ENCODE measurements around the gene LYZL1. TPM values are rescaled to one million over a fixed set of nuclear protein-coding genes. Genes with fewer than 3 reads are reported as not detected.
"Not testable (repeated sequence)": the region's sequence is repeated elsewhere in the genome, so short reads cannot be mapped to it uniquely, and the experiment has no call there.

LYZL1 gene
- total RNA-seq, 2 donors from 2014 or later: not detected

GRCh38 chr10:29309465-29309864 is 20.6 kb downstream of the LYZL1 start:
- H3K36me3 ChIP-seq: no peaks in the 10 kb centered on the region
- intact Hi-C loops (cut with DNase I): loop anchor here (10.0 kb wide), 1 partner anchor 645 kb away; no protein-coding TSS in a partner anchor
- TF ChIP-seq CTCF (IDR thresholded peaks at IDR 0.05): no peak
- no peak overlapping the region for H3K9ac ChIP-seq (ENCODE audit: low read depth in 2 of 2, low read length in 2 of 2)
- no peaks in the 10 kb centered on the region for H3K4me1 ChIP-seq
- no peak overlapping the region for H3K27ac ChIP-seq
- no peaks in the 10 kb centered on the region for H3K9me3 ChIP-seq
- no peaks in the 10 kb centered on the region for H3K27me3 ChIP-seq
- no peak for DNase-seq
- H3K4me3 ChIP-seq: no peak overlapping the region

GRCh38 chr10:29310463-29310862 is 21.6 kb downstream of the LYZL1 start:
- DNase-seq; H3K27ac ChIP-seq; intact Hi-C loops (cut with DNase I); H3K27me3 ChIP-seq; H3K9me3 ChIP-seq; H3K9ac ChIP-seq (ENCODE audit: low read depth in 2 of 2, low read length in 2 of 2); H3K36me3 ChIP-seq; H3K4me1 ChIP-seq; H3K4me3 ChIP-seq: not testable (repeated sequence)

- Histone ChIP-seq H3K27ac (no peak overlapping the region), H3K36me3 (no peaks in the 10 kb centered on the region), H3K4me3 (no peak overlapping the region), H3K9ac (ENCODE audit: low read depth in 2 of 2, low read length in 2 of 2) (no peak overlapping the region), H3K4me1 (no peaks in the 10 kb centered on the region), H3K9me3 (no peaks in the 10 kb centered on the region), H3K27me3 (no peaks in the 10 kb centered on the region)
- intact Hi-C loops (cut with DNase I): no loop called here
- no peak for TF ChIP-seq CTCF (IDR thresholded peaks at IDR 0.05)
- no peak for DNase-seq
Measured at GRCh38 chr10:29313071-29313470, 24.2 kb downstream of the LYZL1 start.

- H3K9ac ChIP-seq (ENCODE audit: low read depth in 2 of 2, low read length in 2 of 2): no peak overlapping the region
- no peak for TF ChIP-seq CTCF (IDR thresholded peaks at IDR 0.05)
Measured at GRCh38 chr10:29314726-29315125, 25.9 kb downstream of the LYZL1 start.

GRCh38 chr10:29315814-29316213 is 26.9 kb downstream of the LYZL1 start:
- Histone ChIP-seq H3K4me3 (no peak overlapping the region), H3K27ac (no peak overlapping the region), H3K36me3 (no peaks in the 10 kb centered on the region), H3K4me1 (no peaks in the 10 kb centered on the region), H3K9ac (ENCODE audit: low read depth in 2 of 2, low read length in 2 of 2) (no peak overlapping the region), H3K27me3 (no peaks in the 10 kb centered on the region), H3K9me3 (no peaks in the 10 kb centered on the region)
- intact Hi-C loops (cut with DNase I): no loop called here
- no peak for TF ChIP-seq CTCF (IDR thresholded peaks at IDR 0.05)
- DNase-seq: no peak

More at GRCh38 chr10:29314726-29315125, 25.9 kb downstream of the LYZL1 start:
- no peaks in the 10 kb centered on the region for H3K27me3 ChIP-seq
- DNase-seq: no peak
- H3K4me3 ChIP-seq: no peak overlapping the region
- no peak overlapping the region for H3K27ac ChIP-seq
- no peaks in the 10 kb centered on the region for H3K9me3 ChIP-seq
- no peaks in the 10 kb centered on the region for H3K4me1 ChIP-seq
- no peaks in the 10 kb centered on the region for H3K36me3 ChIP-seq
- intact Hi-C loops (cut with DNase I): no loop called here

- no peak overlapping the region for H3K9ac ChIP-seq (ENCODE audit: low read depth in 2 of 2, low read length in 2 of 2)
- no peak for TF ChIP-seq CTCF (IDR thresholded peaks at IDR 0.05)
- no peaks in the 10 kb centered on the region for H3K36me3 ChIP-seq
- H3K4me1 ChIP-seq: no peaks in the 10 kb centered on the region
- H3K27ac ChIP-seq: no peak overlapping the region
- no peaks in the 10 kb centered on the region for H3K27me3 ChIP-seq
- H3K9me3 ChIP-seq: no peaks in the 10 kb centered on the region
- intact Hi-C loops (cut with DNase I): no loop called here
- H3K4me3 ChIP-seq: no peak overlapping the region
- no peak for DNase-seq
Measured at GRCh38 chr10:29316308-29317026, 27.6 kb downstream of the LYZL1 start.

Measured in colonic mucosa (tissue), 4 donors.